Neural cell (in vitro differentiated cells): ENCODE data around the gene PTH. TPM values are rescaled to one million over a fixed set of nuclear protein-coding genes. Genes with fewer than 3 reads are reported as not detected.

Experiments
- H2AFZ ChIP-seq: fragments of 200-600, 300-800 bp; sonication (generic), shearing (Covaris generic); 2 replicates; pipeline ENCODE4 v1.6.0; 2014; ENCODE audit warnings: low read depth, mild to moderate bottlenecking, antibody characterized with exemption, low read length, moderate library complexity
- H3F3A ChIP-seq: fragments of 200-600 bp; shearing (Covaris generic); 2 replicates; pipeline ENCODE4 v1.6.1; 2016; ENCODE audit warnings: mild to moderate bottlenecking, moderate library complexity, mixed read lengths, antibody characterized with exemption, low read length; ENCODE audit not compliant: insufficient read depth, poor library complexity, severe bottlenecking
- H3K27ac ChIP-seq: fragments of 200-600, 300-800 bp; sonication (generic), shearing (Covaris generic); 2 replicates; pipeline ENCODE4 v1.5.1; 2014; ENCODE audit warnings: mild to moderate bottlenecking, low read length, moderate library complexity
- H3K27me3 ChIP-seq: fragments of 300-800, 200-600 bp; sonication (generic), shearing (Covaris generic); 2 replicates; pipeline ENCODE4 v1.6.0; 2014; ENCODE audit warnings: mild to moderate bottlenecking, low read depth, low read length, moderate library complexity; ENCODE audit not compliant: insufficient read depth
- H3K36me3 ChIP-seq: fragments of 300-800, 200-600 bp; sonication (generic), shearing (Covaris generic); 2 replicates; pipeline ENCODE4 v1.5.1; 2014; ENCODE audit warnings: mild to moderate bottlenecking, antibody characterized with exemption, low read length, moderate library complexity; ENCODE audit not compliant: insufficient read depth
- H3K4me2 ChIP-seq: fragments of 300-800, 200-600 bp; sonication (generic), shearing (Covaris generic); 2 replicates; pipeline ENCODE4 v1.6.0; 2014; ENCODE audit warnings: mild to moderate bottlenecking, low read length
- H3K4me3 ChIP-seq: fragments of 300-800, 200-600 bp; sonication (generic), shearing (Covaris generic); 2 replicates; pipeline ENCODE4 v1.5.1; 2014; ENCODE audit warnings: mild to moderate bottlenecking, low read length, moderate library complexity
- H3K79me2 ChIP-seq: fragments of 200-600 bp; shearing (Covaris generic); replicated peaks from 2 replicates; pipeline ENCODE4 v1.6.0; 2014; ENCODE audit warnings: mild to moderate bottlenecking, low read length, moderate library complexity; ENCODE audit not compliant: insufficient read depth
- H3K9ac ChIP-seq: fragments of 300-800, 200-600 bp; sonication (generic), shearing (Covaris generic); 2 replicates; pipeline ENCODE4 v1.6.1; 2016; ENCODE audit warnings: mild to moderate bottlenecking, low read length, mixed read lengths
- H3K9me2 ChIP-seq: fragments of 200-600 bp; shearing (Covaris generic); 2 replicates; pipeline ENCODE4 v1.6.1; 2016; ENCODE audit warnings: mild to moderate bottlenecking, low read length, mixed read lengths; ENCODE audit not compliant: insufficient read depth
- H3K9me3 ChIP-seq: fragments of 200-600, 300-800 bp; sonication (generic), shearing (Covaris generic); 2 replicates; pipeline ENCODE4 v1.6.1; 2016; ENCODE audit warnings: mild to moderate bottlenecking, mixed run types, low read length, moderate library complexity, mixed read lengths
- H4K20me1 ChIP-seq: fragments of 200-600 bp; shearing (Covaris generic); 2 replicates; pipeline ENCODE4 v1.6.1; 2016; ENCODE audit warnings: mild to moderate bottlenecking, mixed run types; ENCODE audit not compliant: insufficient read depth
- EP300 ChIP-seq: fragments of 450-650 bp; conservative IDR thresholded peaks from 2 replicates; pipeline ENCODE4 v1.6.1; 2014; ENCODE audit warnings: antibody characterized with exemption, mild to moderate bottlenecking, moderate library complexity; ENCODE audit not compliant: poor library complexity, severe bottlenecking
- EZH2 ChIP-seq: fragments of 200-600, 300-800 bp; shearing (Covaris generic), sonication (generic); IDR thresholded peaks from 2 replicates; pipeline ENCODE4 v1.6.1; 2014; ENCODE audit warnings: antibody characterized with exemption, low read length, borderline replicate concordance, mild to moderate bottlenecking; ENCODE audit not compliant: insufficient read depth, poor library complexity, severe bottlenecking
- MXI1 ChIP-seq: fragments of 450-650 bp; conservative IDR thresholded peaks from 2 replicates; pipeline ENCODE4 v1.6.1; 2014; ENCODE audit warnings: antibody characterized with exemption, mild to moderate bottlenecking; ENCODE audit not compliant: poor library complexity, severe bottlenecking
- POLR2AphosphoS5 ChIP-seq: IDR thresholded peaks from 2 replicates; pipeline ENCODE4 v1.6.1; 2012
- RAD21 ChIP-seq: fragments of 450-650 bp; conservative IDR thresholded peaks from 2 replicates; pipeline ENCODE4 v1.6.1; 2014; ENCODE audit warnings: antibody characterized with exemption, mild to moderate bottlenecking, moderate library complexity
- SMC3 ChIP-seq: fragments of 450-650 bp; conservative IDR thresholded peaks from 2 replicates; pipeline ENCODE4 v1.6.1; 2014; ENCODE audit warnings: antibody characterized with exemption, mild to moderate bottlenecking, moderate library complexity; ENCODE audit not compliant: poor library complexity
- TAF1 ChIP-seq: IDR thresholded peaks from 2 replicates; pipeline ENCODE4 v1.6.1; 2012; ENCODE audit warnings: low read depth
- polyA plus RNA-seq: library from polyadenylated mRNA; depleted of rRNA; stranded (reverse); fragments of >200 nt; gene quantifications from 2 replicates; pipeline ENCODE4 v1.2.3, GENCODE V29; 2014
- TF ChIP-seq, protein P1 (sequence below): IDR thresholded peaks from 2 replicates; pipeline ENCODE4 v1.6.1; 2012; ENCODE audit warnings: borderline replicate concordance
- TF ChIP-seq, protein P2 (sequence below): fragments of 450-650 bp; IDR thresholded peaks from 2 replicates; pipeline ENCODE4 v1.5.1; 2014; ENCODE audit warnings: antibody characterized with exemption, mild to moderate bottlenecking, moderate library complexity; ENCODE audit not compliant: poor library complexity, severe bottlenecking

The PTH gene
- polyA plus RNA-seq, 1 donor from 2014 or later = not detected

DNA sequence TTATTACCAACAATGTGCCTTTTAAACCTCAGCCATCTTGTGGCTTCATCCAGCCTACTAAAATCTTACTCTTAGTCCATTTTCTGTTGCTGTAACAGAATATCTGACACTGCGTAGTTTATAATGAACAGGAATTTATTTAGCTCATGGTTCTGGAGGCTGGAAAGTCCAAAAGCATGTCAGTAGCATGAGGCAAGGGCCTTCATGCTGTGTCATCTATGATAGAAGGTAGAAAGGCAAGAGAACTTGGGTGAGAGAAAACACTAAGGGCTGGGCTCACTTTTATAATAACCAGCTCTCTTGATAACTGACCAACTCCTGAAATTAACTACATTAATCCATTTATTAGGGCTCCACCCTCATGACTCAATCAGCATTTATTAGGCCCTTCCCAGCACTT is 46.3 kb downstream of the PTH start:
- no peaks in the 10 kb centered on the region for H3K9me3 ChIP-seq
- H3K9ac ChIP-seq = no peak overlapping the region
- no peaks in the 10 kb centered on the region for H4K20me1 ChIP-seq
- TF ChIP-seq RAD21 = no peak
- no peak for TF ChIP-seq TAF1
- TF ChIP-seq, protein P1, sequence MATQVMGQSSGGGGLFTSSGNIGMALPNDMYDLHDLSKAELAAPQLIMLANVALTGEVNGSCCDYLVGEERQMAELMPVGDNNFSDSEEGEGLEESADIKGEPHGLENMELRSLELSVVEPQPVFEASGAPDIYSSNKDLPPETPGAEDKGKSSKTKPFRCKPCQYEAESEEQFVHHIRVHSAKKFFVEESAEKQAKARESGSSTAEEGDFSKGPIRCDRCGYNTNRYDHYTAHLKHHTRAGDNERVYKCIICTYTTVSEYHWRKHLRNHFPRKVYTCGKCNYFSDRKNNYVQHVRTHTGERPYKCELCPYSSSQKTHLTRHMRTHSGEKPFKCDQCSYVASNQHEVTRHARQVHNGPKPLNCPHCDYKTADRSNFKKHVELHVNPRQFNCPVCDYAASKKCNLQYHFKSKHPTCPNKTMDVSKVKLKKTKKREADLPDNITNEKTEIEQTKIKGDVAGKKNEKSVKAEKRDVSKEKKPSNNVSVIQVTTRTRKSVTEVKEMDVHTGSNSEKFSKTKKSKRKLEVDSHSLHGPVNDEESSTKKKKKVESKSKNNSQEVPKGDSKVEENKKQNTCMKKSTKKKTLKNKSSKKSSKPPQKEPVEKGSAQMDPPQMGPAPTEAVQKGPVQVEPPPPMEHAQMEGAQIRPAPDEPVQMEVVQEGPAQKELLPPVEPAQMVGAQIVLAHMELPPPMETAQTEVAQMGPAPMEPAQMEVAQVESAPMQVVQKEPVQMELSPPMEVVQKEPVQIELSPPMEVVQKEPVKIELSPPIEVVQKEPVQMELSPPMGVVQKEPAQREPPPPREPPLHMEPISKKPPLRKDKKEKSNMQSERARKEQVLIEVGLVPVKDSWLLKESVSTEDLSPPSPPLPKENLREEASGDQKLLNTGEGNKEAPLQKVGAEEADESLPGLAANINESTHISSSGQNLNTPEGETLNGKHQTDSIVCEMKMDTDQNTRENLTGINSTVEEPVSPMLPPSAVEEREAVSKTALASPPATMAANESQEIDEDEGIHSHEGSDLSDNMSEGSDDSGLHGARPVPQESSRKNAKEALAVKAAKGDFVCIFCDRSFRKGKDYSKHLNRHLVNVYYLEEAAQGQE = no peak
- no peak for TF ChIP-seq SMC3
- TF ChIP-seq POLR2AphosphoS5 = no peak
- TF ChIP-seq, protein P2, sequence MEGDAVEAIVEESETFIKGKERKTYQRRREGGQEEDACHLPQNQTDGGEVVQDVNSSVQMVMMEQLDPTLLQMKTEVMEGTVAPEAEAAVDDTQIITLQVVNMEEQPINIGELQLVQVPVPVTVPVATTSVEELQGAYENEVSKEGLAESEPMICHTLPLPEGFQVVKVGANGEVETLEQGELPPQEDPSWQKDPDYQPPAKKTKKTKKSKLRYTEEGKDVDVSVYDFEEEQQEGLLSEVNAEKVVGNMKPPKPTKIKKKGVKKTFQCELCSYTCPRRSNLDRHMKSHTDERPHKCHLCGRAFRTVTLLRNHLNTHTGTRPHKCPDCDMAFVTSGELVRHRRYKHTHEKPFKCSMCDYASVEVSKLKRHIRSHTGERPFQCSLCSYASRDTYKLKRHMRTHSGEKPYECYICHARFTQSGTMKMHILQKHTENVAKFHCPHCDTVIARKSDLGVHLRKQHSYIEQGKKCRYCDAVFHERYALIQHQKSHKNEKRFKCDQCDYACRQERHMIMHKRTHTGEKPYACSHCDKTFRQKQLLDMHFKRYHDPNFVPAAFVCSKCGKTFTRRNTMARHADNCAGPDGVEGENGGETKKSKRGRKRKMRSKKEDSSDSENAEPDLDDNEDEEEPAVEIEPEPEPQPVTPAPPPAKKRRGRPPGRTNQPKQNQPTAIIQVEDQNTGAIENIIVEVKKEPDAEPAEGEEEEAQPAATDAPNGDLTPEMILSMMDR = no peak
- H3K4me3 ChIP-seq = no peak overlapping the region
- H2AFZ ChIP-seq = no peak overlapping the region
- no peak overlapping the region for H3K4me2 ChIP-seq
- peaks cover 80% of the 10 kb centered on the region for H3K79me2 ChIP-seq
- H3K27ac ChIP-seq = no peak overlapping the region
- no peaks in the 10 kb centered on the region for H3K27me3 ChIP-seq
- H3K9me2 ChIP-seq = no peaks in the 10 kb centered on the region
- no peaks in the 10 kb centered on the region for H3K36me3 ChIP-seq
- no peaks in the 10 kb centered on the region for H3F3A ChIP-seq

DNA sequence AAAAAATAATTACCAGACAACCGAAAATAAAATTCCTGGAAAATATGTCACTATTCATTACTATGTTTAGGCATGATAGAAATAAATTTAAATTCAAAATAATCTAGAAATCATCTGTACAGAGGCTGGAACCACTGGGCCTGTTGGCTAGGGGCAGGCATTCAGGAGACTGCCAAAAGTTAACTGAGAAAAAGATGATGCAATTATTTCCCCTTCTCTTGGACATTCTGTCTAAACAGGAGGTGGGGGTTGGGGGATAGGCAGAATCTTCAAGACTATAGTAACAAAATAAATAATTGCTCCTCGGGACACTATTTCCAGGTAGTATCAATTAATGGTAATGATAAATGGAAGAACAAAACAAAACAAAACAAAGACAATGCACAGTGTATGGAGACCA is 46.9 kb downstream of the PTH start:
- H3F3A ChIP-seq = no peaks in the 10 kb centered on the region
- no peaks in the 10 kb centered on the region for H3K9me2 ChIP-seq
- H2AFZ ChIP-seq = no peak overlapping the region
- no peak overlapping the region for H3K27ac ChIP-seq
- H3K9me3 ChIP-seq = no peaks in the 10 kb centered on the region
- H4K20me1 ChIP-seq = no peaks in the 10 kb centered on the region
- no peak overlapping the region for H3K9ac ChIP-seq
- H3K4me2 ChIP-seq = no peak overlapping the region
- no peak for TF ChIP-seq EZH2
- peaks cover 74% of the 10 kb centered on the region for H3K79me2 ChIP-seq
- H3K36me3 ChIP-seq = no peaks in the 10 kb centered on the region
- no peak overlapping the region for H3K4me3 ChIP-seq
- no peaks in the 10 kb centered on the region for H3K27me3 ChIP-seq

DNA sequence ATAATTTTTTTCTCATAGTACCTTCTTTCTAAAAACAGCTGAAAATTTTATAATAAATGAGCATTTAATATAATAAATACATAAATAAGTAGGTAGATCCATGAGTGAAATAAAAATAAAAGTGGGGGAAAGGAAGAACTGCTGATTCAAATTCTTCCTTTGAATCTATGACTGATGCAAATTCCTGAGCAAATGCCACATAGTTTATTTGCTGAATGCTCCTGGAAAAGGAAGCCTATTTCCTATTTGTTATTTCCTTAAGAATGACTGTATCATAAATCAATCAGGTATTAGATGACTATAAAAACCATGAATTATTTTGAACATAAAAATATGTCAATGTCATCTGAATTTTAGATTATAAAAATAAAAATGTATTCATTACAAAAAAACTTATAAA is 49.4 kb downstream of the PTH start:
- H3K9me2 ChIP-seq = no peaks in the 10 kb centered on the region
- H3K79me2 ChIP-seq = peaks cover 50% of the 10 kb centered on the region
- no peak overlapping the region for H3K4me3 ChIP-seq
- no peak overlapping the region for H2AFZ ChIP-seq
- H4K20me1 ChIP-seq = no peaks in the 10 kb centered on the region
- no peaks in the 10 kb centered on the region for H3K36me3 ChIP-seq
- no peak overlapping the region for H3K4me2 ChIP-seq
- H3K9me3 ChIP-seq = no peaks in the 10 kb centered on the region
- no peaks in the 10 kb centered on the region for H3K27me3 ChIP-seq
- H3F3A ChIP-seq = no peaks in the 10 kb centered on the region
- TF ChIP-seq, protein P2 = no peak
- TF ChIP-seq MXI1 = no peak
- no peak for TF ChIP-seq TAF1
- TF ChIP-seq EZH2 = no peak
- TF ChIP-seq, protein P1 = no peak
- no peak for TF ChIP-seq SMC3
- TF ChIP-seq POLR2AphosphoS5 = no peak
- TF ChIP-seq RAD21 = no peak
- TF ChIP-seq EP300 = no peak
- H3K9ac ChIP-seq = no peak overlapping the region
- no peak overlapping the region for H3K27ac ChIP-seq
